Smooth muscle cell (in vitro differentiated cells): ENCODE data around the gene RPL29. TPM values are rescaled to one million over a fixed set of nuclear protein-coding genes. Genes with fewer than 3 reads are reported as not detected.

ENCODE experiments used
- DNase-seq: peaks from one replicate; lab custom pipeline; 2025; ENCODE audit not compliant: unreplicated experiment; lab: John Stamatoyannopoulos, UW
- H2AFZ ChIP-seq: fragments of 200-600 bp; sonication (generic); 2 replicates; pipeline ENCODE4 v1.6.0; 2016; ENCODE audit warnings: antibody characterized with exemption, low read depth, mild to moderate bottlenecking
- H3F3A ChIP-seq: fragments of 200-600 bp; sonication (generic); 2 replicates; pipeline ENCODE4 v1.6.0; 2017; ENCODE audit warnings: antibody characterized with exemption, low read depth
- H3K27ac ChIP-seq: fragments of 200-600 bp; sonication (generic); 2 replicates; pipeline ENCODE4 v1.5.1; 2016; ENCODE audit warnings: low read depth, mild to moderate bottlenecking
- H3K27me3 ChIP-seq: fragments of 200-600 bp; sonication (generic); 2 replicates; pipeline ENCODE4 v1.6.1; 2016; ENCODE audit warnings: low read depth, mild to moderate bottlenecking
- H3K36me3 ChIP-seq: fragments of 200-600 bp; sonication (generic); 2 replicates; pipeline ENCODE4 v1.5.1; 2016; ENCODE audit warnings: low read depth
- H3K4me1 ChIP-seq: fragments of 200-600 bp; sonication (generic); 2 replicates; pipeline ENCODE4 v1.5.1; 2016; ENCODE audit warnings: low read depth
- H3K4me2 ChIP-seq: fragments of 200-600 bp; sonication (generic); 2 replicates; pipeline ENCODE4 v1.6.0; 2016; ENCODE audit warnings: mild to moderate bottlenecking
- H3K4me3 ChIP-seq: fragments of 200-600 bp; sonication (generic); 2 replicates; pipeline ENCODE4 v1.5.1; 2016; ENCODE audit warnings: mild to moderate bottlenecking
- H3K79me2 ChIP-seq: fragments of 200-600 bp; sonication (generic); 2 replicates; pipeline ENCODE4 v1.6.0; 2016; ENCODE audit warnings: low read depth, mild to moderate bottlenecking
- H3K9ac ChIP-seq: fragments of 200-600 bp; sonication (generic); 2 replicates; pipeline ENCODE4 v1.6.0; 2016; ENCODE audit warnings: low read depth
- H3K9me3 ChIP-seq: fragments of 200-600 bp; sonication (generic); replicated peaks from 2 replicates; pipeline ENCODE4 v1.5.1; 2016; ENCODE audit warnings: low read depth
- H4K20me1 ChIP-seq: fragments of 200-600 bp; sonication (generic); 2 replicates; pipeline ENCODE4 v1.6.0; 2016; ENCODE audit warnings: low read depth
- WGBS: methylation state at CpG from one replicate; pipeline ENCODE4 v1.1.7; 2016; ENCODE audit warnings: low lambda C conversion rate; 5-methylcytosine and 5-hydroxymethylcytosine counted together
- polyA plus RNA-seq: library from polyadenylated mRNA; unstranded; fragments of >200 nt; fragmentation: Nextera tagmentation; extraction: Ambion mirVana; gene quantifications from 2 replicates; pipeline ENCODE4 v1.2.1, GENCODE V29; 2016
- total RNA-seq: library from RNA; depleted of rRNA; stranded (reverse); fragments of >200 nt; gene quantifications from 2 replicates; pipeline ENCODE4 v1.2.3, GENCODE V29; 2014
- TF ChIP-seq, protein P1 (sequence below): fragments of 200-600 bp; sonication (generic); IDR thresholded peaks from 2 replicates; pipeline ENCODE4 v1.5.1; 2017; ENCODE audit warnings: borderline replicate concordance, mild to moderate bottlenecking, antibody characterized with exemption; ENCODE audit not compliant: insufficient read depth, poor library complexity, severe bottlenecking

The RPL29 gene
- total and polyA plus RNA-seq, 2 experiments from 2014 or later: 708 to 1,004 TPM

- no peaks in the 10 kb centered on the region for H3K79me2 ChIP-seq
Observed at GRCh38 chr3:52004906-52005395, 9.3 kb upstream of the RPL29 start.

DNA sequence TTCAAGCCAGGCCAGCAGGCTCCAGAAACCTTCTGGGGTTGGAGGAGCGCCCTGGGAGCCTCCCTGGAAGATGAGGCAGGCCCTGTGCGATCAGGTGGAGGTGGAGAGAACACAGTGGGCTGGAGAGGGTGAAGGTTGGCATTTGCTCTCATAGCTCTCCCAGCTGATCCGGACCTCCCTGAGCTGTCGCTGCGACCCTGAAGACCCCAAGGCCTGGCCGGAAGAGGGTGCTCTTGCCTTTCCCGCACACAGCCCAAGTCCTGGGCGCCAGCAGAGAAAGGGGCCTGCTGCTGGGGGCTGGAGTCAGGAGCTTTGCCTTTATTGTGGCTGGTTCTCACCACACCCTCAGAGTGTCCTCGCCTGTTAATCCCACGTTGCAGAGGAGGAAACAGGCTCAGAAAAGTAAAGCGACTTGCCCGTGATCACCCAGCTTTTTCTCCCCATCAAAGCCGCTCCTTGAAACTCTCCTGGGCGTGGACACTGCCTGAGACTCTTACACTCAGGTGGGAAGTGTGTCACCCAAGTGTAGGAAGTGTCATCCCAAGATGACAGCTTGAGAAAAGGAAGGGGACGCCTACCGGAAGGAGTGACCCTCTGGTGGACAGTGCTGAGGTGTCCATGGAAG lies 8.6 kb upstream of the RPL29 start:
- no peak overlapping the region for H3K9ac ChIP-seq
- H3K4me2 ChIP-seq: no peak overlapping the region
- H3K4me1 ChIP-seq: peaks cover 42% of the 10 kb centered on the region
- H3K9me3 ChIP-seq: no peaks in the 10 kb centered on the region
- H2AFZ ChIP-seq: no peak overlapping the region
- no peak for DNase-seq
- no peaks in the 10 kb centered on the region for H4K20me1 ChIP-seq
- no peak overlapping the region for H3K27ac ChIP-seq
- H3K36me3 ChIP-seq: no peaks in the 10 kb centered on the region
- TF ChIP-seq, protein P1, sequence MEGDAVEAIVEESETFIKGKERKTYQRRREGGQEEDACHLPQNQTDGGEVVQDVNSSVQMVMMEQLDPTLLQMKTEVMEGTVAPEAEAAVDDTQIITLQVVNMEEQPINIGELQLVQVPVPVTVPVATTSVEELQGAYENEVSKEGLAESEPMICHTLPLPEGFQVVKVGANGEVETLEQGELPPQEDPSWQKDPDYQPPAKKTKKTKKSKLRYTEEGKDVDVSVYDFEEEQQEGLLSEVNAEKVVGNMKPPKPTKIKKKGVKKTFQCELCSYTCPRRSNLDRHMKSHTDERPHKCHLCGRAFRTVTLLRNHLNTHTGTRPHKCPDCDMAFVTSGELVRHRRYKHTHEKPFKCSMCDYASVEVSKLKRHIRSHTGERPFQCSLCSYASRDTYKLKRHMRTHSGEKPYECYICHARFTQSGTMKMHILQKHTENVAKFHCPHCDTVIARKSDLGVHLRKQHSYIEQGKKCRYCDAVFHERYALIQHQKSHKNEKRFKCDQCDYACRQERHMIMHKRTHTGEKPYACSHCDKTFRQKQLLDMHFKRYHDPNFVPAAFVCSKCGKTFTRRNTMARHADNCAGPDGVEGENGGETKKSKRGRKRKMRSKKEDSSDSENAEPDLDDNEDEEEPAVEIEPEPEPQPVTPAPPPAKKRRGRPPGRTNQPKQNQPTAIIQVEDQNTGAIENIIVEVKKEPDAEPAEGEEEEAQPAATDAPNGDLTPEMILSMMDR: peak; percentile 65
- H3F3A ChIP-seq: no peaks in the 10 kb centered on the region
- H3K4me3 ChIP-seq: no peak overlapping the region
- H3K27me3 ChIP-seq: no peaks in the 10 kb centered on the region
- no peaks in the 10 kb centered on the region for H3K79me2 ChIP-seq
- 36% methylated on average over 16 of the region's 16 CpGs for WGBS

More at GRCh38 chr3:52004906-52005395, 9.3 kb upstream of the RPL29 start:
- DNase-seq: no peak
- Histone ChIP-seq H3K4me3 (no peak overlapping the region), H3K4me2 (peak overlapping the region; percentile 74), H2AFZ (no peak overlapping the region), H3K9me3 (no peaks in the 10 kb centered on the region), H3F3A (no peaks in the 10 kb centered on the region), H4K20me1 (no peaks in the 10 kb centered on the region), H3K36me3 (no peaks in the 10 kb centered on the region), H3K27me3 (no peaks in the 10 kb centered on the region), H3K4me1 (peaks cover 42% of the 10 kb centered on the region), H3K9ac (no peak overlapping the region), H3K27ac (no peak overlapping the region)
- TF ChIP-seq, protein P1: no peak
- 98% methylated on average over 4 of the region's 4 CpGs for WGBS

DNA sequence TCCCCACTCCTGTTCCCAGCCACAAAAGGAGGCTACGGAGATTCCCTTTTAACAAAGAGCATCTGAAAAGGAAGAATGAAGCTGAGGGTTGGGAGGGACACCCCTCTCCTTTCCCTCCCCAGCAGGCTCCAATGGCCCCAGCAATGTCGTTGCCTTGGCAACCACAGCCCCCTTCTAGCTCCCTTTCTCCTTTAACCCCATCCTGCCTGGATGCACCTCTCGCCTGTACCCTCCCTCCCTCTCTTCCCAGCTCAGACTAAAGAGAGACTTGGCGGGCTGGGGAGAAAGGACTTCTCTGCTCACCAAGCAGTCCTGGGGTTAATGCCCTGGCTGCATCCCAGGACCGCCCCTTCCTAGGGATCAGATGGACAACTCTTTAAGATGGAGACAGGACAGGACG lies 7.1 kb upstream of the RPL29 start:
- no peaks in the 10 kb centered on the region for H4K20me1 ChIP-seq
- H3K4me2 ChIP-seq: no peak overlapping the region
- H2AFZ ChIP-seq: no peak overlapping the region
- H3K36me3 ChIP-seq: no peaks in the 10 kb centered on the region
- no peak overlapping the region for H3K4me3 ChIP-seq
- H3K79me2 ChIP-seq: no peaks in the 10 kb centered on the region
- no peak overlapping the region for H3K27ac ChIP-seq
- 76% methylated on average over 6 of the region's 6 CpGs for WGBS
- H3K27me3 ChIP-seq: no peaks in the 10 kb centered on the region
- peaks cover 42% of the 10 kb centered on the region for H3K4me1 ChIP-seq
- H3K9ac ChIP-seq: no peak overlapping the region
- no peaks in the 10 kb centered on the region for H3K9me3 ChIP-seq
- TF ChIP-seq, protein P1: no peak
- no peaks in the 10 kb centered on the region for H3F3A ChIP-seq
- DNase-seq: no peak

DNA sequence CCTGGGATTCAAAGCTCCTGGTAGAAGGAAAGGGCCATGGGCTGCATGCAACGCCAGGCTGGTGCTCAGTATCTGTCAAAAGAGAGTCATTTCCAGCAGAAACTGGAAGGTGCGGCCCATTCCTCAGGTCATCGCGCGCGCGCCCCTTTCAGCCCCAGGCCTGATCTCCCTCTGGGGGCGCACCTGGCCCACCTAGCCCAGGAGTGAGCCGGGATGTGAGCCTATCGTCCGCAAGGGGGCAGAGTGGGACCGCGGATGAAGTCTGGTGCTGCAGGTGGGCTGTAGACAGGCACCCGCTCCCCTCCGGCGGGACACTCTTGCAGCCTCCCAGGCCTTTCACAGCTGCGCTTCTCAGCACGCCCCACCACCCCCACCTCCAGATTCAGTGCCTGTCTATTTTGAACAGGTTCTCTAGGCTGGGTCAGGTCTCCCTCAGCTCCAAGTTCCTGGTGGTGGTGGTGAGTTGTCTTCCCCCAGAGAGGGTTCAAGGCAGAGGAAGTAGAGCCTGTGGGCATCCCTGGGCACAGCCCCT lies 5.8 kb upstream of the RPL29 start:
- DNase-seq: peak; percentile 30
- no peaks in the 10 kb centered on the region for H3K9me3 ChIP-seq
- no peaks in the 10 kb centered on the region for H3K27me3 ChIP-seq
- TF ChIP-seq, protein P1: peak; percentile 96
- no peaks in the 10 kb centered on the region for H3K79me2 ChIP-seq
- H3K27ac ChIP-seq: no peak overlapping the region
- H3K4me2 ChIP-seq: no peak overlapping the region
- no peaks in the 10 kb centered on the region for H4K20me1 ChIP-seq
- H3K9ac ChIP-seq: no peak overlapping the region
- no peak overlapping the region for H3K4me3 ChIP-seq
- no peak overlapping the region for H2AFZ ChIP-seq
- WGBS: 4% methylated on average over 15 of the region's 18 CpGs
- H3K4me1 ChIP-seq: peaks cover 42% of the 10 kb centered on the region
- H3K36me3 ChIP-seq: no peaks in the 10 kb centered on the region
- H3F3A ChIP-seq: no peaks in the 10 kb centered on the region
